ENCODE measurements around the gene EPB41L4A.

The EPB41L4A gene

DNA sequence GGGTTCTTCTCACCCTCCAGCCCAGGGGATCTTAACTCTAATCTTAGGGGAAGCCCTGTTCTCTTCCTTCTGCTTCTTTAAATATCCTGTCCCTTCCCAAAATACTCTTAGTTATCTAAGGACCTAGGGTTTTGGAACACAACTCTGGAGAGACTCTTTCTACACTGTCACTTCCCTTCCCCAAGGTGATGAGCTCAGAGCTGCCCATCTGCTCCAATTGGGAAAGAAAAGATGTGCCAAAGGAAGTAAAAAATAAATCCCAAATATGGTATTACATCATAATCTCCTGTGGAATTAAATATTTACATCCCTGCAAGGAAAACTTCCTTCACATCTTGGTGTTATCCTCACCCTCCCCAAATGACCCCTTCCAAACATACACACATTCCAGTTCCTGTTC, 291.2 kb downstream of the EPB41L4A start:
- intact Hi-C loops (cut with DNase I), result no loop called here
- no peak for DNase-seq

DNA sequence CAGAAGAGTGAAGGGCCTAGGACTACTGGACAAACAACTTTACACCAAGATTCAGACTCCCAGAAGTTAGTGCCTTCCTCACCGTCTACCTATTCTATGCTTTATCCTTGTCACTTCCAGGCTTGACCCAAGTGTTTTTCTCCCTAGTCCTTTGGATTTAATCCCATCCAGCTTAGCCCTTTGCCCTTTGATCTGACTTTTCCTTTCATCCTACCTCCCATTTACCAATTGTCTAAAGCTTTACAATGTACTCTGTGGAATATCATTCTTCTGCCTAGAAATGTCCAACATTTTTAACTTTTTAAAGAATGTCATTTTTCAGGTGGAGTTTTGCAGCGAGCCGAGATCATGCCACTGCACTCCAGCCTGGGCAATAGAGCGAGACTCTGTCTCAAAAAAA, 292.1 kb downstream of the EPB41L4A start:
- DNase-seq, result no peak
- intact Hi-C loops (cut with DNase I), result no loop called here

DNA sequence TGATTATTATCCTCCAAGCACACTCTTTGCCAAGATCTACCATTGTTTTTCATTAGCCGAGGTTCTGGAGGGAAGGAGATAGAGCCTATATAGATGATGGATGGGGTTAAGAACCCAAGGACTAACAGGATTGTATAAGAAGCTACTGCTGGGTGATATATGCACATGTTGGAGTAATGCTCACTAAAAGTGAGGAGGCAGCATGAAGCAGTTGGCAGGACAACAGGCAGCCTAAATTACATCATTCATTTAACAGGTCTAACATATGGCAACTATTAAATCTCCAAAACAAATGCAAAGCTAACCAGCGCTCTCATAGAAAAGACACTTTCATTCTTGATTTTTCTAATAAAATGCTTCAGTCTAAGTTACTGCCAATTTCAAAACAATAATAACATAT, 293.2 kb downstream of the EPB41L4A start:
- intact Hi-C loops (cut with DNase I), result no loop called here
- DNase-seq, result no peak

DNA sequence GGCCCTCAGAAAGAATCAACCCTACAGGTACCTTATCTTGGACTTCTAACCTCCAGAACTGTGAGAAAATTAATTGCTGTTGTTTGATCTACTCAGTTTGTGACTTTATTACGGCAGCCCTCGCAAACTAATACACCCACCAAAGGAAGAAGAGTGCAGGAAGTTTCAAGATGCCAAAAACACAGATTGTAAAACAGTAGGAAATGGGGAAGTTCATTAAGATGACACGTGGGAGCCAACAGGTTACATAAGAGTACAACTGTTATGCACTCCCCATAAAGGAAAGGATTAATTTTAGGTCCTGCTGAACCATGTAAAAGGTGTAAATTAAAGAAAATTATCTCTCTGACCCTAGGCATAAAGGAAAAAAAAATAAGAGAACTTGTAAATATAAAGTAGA, 294.3 kb downstream of the EPB41L4A start:
- intact Hi-C loops (cut with DNase I), result no loop called here
- no peak for DNase-seq

DNA sequence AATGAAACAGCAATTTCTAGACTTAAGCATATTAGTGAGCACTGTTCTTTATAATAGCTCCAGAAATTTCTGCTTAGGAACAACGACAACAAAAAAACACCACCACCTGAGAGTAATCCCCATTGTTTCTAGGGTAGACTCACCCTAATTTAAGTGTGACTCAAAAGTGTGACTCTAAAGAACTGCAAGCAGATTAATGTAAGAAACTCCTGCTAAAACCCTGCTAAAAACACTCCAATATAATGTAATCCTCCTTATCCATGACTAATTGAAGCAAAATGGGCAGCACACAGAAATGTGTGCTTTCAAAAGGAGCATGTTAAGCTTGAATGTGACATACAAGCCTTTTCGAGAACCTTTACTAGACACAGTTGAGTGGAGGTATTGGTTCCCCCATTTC, 296.0 kb downstream of the EPB41L4A start:
- intact Hi-C loops (cut with DNase I), result no loop called here
- DNase-seq, result no peak

DNA sequence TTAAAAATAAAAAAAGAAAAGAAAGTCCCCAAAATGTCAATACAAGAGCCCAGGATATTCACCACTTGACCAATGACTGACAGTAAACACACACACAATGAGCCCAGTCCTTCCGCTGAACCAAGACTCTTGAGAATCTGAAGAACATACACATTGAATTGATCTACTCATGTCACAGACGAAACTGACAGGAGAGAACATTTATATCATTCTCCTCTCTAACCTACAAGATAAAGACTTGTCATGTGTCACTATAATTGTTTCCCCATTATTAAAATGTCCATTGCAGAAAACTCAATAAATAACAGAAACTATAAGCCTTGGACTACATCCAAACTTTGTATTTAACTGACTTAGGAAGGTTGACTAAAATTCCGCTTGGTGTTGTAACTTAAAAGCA, 296.7 kb downstream of the EPB41L4A start:
- no peak for DNase-seq
- intact Hi-C loops (cut with DNase I), result no loop called here

DNA sequence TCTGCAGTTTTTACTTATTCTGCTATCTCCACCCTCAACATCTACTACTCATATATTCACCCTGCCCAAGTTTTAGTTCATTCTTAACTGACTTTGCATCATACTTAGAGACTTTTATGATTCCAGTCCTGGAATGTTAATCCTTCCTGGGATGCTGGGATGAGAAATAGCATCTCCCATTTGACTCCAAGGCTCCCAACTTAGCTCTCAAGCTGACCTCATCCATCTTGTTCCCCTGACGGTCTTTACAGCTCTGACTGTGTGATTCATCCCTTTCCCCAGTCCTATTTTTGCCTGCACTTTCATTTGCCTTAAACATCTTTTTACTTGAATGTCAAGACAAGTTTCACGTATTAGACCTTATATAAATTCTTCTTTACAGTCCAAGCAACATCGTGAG, 297.8 kb downstream of the EPB41L4A start:
- no peak for DNase-seq
- intact Hi-C loops (cut with DNase I), result no loop called here

DNA sequence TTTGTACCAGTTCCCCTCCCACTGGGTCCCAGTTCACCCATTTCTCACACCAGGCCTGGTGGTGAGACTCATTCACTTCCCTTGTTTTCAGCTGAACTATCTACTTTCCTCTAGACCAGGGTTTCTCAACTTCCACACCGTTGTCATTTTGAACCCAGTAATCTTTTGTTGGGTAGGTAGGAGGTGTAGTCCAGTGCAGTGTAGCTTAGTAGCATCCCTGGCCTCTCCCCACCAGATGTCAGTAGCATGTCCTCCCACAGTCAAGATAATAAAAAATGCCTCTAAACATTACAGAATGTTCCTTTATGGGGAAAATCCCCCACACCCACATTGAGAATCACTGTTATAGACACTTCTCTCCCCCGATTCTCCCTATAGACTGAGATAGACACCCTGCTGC, 299.1 kb downstream of the EPB41L4A start:
- no peak for DNase-seq
- intact Hi-C loops (cut with DNase I), result no loop called here

DNA sequence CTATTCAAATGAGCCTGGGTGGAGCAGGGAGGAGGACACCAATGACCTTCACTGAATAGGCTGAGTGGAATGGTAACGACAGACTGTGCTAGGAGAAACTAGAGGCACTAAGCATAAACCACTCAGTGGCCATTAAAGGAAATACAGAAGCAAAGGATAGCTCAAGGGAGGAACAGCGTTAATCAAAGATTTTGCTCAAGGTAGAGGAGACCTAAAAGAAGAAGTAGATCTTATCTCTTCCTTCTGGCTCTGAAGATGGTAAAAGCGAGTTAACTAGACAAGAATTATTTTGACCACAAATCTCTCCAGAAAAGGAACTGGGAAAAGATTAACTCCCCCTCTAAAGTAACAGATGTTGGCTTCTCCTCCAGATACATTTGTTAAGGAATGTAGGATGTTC, 299.6 kb downstream of the EPB41L4A start:
- intact Hi-C loops (cut with DNase I), result no loop called here
- no peak for DNase-seq

DNA sequence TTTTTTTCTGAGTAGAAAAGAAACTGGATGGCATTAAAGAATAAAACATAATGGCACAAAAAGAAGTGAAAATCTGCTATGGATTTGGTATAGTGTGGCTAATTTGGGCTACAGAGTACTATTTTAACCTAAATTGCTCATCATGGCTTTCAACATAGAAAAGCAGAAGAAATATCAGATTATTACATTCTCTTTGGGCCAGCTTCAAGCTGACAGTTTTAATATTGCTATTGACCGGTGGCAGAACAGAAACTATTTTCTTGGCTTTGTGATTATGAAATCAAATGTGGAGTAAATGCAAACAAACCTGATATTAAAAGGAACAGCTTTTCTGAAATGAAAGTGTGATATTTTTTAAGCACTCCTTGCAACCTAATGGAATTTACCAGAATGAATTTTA, 301.5 kb downstream of the EPB41L4A start:
- intact Hi-C loops (cut with DNase I), result no loop called here
- no peak for DNase-seq

DNA sequence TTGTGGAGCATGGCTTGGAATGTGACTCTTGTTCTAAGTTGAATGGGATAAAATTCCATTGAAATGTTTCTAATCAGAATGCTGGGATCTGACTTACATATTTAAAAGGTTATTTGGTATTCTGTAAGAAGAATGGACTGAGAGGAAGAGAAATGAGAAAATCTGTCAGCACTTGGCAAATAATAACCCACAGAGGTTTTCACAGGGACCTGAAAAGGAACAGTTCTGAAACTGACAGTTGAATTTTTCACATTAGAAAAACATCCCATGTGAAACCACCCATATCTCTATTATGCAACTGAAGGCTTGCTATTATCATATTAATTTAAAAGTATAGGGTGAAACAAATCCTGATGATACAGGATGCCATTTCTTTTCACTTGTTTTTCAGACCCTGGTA, 302.7 kb downstream of the EPB41L4A start:
- intact Hi-C loops (cut with DNase I), result no loop called here
- no peak for DNase-seq

DNA sequence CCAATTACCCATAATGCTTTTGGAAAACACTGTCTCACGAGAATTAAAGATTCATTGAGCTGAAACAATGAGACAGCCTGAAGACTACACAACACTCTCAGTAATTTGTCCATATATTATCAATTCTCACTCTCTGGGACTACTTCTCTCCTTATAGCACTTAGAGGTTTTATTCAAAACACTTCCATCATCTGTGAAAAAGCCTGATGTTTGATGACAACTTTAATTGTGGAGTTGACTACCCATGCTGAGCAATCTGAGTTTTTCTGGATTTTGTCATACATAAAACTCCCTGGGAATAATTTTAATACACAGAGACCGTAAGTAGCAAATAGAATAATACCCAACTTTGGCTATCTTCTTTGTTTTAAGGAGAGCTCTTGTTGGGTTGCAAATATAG, 305.5 kb downstream of the EPB41L4A start:
- DNase-seq, result no peak
- intact Hi-C loops (cut with DNase I), result no loop called here
